HG02870 (cell line): ENCODE data around the gene CHKA.

Source experiments
- ATAC-seq: cut with Tn5 transposase; IDR thresholded peaks from one replicate; pipeline ENCODE4 v1.9.1; 2021; ENCODE audit warnings: mild to moderate bottlenecking, moderate library complexity; ENCODE audit not compliant: unreplicated experiment

The CHKA gene

DNA sequence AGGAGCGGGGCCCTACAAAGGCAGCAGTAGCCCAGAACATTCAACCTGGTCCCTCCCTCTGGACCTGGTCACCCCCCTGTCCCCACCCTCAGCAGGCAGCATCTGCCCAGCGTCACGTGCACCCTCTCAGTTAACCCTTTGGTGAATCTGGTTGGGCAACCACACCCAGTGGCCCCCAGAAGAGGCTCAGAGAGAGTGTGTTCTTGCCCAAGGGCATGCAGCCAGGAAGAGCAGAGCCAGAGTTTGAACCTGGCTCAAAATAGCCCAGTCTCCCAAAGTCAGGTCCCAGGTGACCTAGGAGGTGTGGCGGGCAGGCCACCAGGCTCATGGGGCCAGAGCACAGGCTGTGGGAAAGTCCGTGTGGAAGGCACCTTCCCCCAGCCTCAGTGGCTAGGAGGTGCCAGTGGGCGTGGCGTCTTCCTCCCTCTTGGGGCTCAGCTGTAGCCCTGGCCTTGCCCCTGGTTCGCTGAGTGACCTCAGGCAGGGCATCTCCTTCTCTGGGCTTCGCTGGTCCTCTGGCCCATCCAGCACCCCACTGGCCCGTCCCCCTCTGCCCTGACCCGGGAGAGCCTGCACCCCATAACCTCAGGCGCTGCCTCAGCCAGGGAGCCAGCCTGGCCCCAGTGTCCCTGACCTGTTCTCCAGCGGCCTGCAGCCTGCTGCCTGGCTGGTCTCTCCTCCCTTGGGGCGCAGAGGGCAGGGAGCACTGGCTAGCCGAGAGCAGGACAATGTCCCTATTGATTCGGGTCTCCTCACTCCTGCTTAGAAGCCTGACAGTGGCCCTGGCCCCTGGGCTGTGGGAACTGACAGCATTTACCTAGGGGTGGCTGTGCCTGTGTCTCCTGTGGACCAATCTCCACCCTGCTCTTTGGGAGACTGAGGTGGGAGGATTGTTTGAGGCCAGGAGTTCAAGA is 104.0 kb downstream of the CHKA start:
- no peak for ATAC-seq

DNA sequence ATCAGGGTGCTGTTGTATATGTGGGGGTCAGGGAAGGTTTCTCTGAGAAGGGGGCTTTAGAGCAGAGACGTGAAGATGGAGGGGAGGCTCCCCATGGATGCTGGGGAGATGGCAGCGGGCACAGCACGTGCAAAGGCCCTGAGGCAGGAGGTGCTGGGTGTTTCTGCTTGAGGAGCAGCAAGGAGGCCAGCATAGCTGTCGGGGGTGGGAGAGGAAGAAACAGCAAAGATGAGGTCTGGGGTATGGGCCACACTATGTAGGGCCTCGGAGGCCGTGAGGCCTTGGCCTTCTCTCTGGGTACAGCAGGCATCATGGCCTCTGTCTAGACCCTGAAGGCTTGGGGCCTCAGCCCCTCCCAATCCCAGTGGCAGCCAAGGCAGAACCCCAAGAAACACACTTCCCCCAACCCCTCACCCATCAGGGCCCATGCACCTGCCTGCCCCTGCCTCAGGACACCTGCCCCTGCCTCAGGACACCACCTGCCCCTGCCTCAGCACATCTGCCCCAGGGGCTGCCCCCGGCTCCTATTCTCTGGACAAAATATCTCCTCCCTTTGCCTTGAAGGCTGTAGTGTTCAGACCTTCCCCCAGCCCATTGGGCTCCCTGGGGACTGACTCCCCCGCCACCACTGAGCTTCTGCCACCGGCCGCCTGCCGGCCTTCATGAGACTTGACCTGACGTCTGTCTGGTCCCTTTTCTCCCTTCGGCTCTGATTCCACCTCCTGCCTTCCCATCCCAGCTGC is 104.9 kb downstream of the CHKA start:
- no peak for ATAC-seq

DNA sequence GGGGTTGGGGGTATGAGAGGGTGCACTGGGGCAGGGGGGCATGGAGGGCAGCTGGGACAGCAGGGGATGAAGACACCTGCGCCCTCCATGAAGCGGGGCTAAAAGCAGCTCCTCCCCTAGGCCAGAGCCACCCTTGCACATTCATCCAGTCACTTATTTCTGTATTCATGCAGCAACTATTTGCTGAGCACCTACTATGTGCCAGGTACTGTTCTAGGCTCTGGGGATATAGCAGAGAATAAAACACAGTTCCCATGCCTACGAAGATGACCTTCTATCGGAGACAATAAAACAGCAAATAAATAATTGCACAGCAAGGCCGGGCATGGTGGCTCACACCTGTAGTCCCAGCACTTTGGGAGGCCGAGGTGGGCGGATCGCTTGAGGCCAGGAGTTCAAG is 105.7 kb downstream of the CHKA start:
- ATAC-seq: no peak

DNA sequence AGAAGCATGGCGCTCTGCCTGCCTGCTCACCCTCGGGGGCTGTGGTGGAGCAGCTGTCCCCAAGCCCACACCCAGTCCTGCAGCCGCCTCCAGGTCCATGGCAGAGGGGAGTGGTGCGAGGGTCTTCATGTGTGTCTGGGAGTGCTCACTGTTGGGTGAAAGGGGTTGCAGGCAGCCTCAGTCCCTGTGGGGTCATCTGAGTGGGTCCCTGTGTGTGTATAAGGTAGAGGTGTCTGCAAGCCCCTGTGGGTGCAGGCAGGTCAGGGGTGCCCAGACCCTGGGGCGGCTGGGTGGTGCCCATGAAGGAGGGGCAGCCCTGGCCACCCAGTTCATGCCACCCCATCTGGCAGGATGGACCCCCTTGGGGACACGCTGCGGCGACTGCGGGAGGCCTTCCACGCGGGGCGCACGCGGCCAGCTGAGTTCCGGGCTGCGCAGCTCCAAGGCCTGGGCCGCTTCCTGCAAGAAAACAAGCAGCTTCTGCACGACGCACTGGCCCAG is 106.2 kb downstream of the CHKA start:
- ATAC-seq: no peak

DNA sequence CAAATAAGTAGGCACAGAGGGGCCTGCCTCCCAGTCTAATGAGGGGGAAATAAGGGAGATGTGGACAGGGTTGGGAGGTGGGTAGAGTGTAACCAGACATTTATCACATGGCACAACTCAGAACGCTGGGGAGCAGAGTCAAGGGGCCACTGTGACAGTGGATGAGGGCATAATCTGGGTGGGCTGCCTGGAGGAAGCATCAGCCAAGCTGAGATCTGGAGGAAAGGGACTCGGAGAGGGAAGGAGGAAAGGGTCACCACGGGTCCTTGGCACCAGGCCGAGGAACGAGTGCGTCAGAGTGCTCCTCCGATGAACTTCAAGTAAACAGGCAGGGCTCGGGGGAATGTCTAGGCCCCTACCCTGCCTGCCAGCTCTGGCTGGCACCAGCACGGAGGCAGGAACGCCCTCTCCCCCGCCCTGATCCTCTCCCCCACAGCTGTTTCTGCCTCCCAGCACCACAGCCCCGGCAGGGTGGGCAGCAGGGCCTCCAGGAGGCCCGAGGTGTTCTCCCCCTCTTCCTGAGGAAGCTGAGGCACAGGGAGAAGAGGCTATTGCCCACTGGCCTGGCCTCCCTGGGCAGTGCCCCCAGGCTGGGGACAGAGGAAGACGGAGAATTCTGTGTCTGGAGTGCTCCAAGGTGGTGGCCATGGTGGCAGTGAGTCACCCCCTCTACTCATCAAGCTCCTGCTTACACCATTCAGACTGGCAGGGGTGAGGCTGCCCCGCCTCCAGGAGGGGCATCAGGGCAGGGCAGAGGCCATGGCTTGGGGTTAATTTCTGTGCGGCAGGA is 106.8 kb downstream of the CHKA start:
- ATAC-seq: no peak

DNA sequence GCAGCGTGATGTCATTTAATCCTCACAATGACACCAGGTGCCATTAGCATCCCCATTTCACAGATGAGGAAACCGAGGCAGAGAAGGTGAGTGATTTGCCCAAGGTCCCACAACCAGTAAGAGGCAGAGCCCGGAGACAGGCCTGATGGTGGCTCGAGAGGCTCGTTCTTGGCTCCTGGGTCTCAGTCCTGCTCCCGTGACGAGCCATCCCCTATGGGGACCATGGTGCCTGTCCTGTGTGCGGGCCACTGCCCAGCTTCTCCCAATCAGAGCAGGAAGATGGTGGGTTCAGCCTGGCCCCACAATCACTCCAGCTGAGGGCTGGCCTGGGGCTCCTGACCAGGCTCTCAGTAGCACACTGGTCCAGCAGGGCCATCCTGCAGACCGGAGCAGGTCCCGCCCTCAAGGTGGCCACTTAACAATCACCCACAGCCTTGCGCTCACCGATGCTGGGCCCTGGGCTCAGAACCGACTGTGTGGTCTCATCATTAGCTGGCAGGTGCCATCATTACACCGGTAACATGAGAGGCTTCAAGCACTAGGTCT is 107.5 kb downstream of the CHKA start:
- ATAC-seq: no peak

DNA sequence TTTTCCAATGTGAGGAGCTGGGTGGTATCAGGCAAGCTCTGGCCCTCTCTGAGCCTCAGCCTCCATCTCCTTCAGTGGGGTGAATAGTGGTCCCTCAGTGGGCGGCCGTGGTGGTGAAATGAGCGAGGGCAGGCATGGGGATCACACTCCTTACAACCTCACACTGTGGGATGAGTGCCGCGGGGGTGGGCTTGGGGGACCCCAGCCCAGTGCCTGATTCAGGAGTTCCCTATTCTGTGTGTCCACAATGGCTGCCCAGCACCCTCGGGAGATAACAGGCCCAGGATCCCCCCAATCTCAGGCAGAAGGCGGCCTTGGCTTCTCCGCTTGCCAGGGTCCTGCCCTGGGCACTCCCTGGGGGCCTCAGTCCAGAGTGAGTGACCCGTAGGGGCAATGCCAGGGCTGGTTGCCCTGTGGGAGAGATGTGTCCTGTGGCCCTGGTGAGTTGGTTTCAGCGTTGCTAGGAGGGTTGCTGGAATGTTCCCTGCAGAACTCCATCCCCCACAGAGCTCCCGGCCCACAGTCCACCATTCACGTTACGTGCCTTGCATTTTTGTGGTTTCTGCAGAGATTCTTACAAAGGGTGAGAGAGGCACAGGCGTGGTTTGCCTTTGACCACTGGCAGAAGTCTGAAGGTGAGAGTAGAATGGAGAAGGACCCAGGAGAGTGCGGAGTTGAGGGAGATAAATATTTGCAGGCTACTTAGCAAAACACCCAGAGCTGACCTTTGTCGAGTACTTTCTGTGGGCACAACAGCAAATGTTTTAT is 108.2 kb downstream of the CHKA start:
- ATAC-seq: no peak

DNA sequence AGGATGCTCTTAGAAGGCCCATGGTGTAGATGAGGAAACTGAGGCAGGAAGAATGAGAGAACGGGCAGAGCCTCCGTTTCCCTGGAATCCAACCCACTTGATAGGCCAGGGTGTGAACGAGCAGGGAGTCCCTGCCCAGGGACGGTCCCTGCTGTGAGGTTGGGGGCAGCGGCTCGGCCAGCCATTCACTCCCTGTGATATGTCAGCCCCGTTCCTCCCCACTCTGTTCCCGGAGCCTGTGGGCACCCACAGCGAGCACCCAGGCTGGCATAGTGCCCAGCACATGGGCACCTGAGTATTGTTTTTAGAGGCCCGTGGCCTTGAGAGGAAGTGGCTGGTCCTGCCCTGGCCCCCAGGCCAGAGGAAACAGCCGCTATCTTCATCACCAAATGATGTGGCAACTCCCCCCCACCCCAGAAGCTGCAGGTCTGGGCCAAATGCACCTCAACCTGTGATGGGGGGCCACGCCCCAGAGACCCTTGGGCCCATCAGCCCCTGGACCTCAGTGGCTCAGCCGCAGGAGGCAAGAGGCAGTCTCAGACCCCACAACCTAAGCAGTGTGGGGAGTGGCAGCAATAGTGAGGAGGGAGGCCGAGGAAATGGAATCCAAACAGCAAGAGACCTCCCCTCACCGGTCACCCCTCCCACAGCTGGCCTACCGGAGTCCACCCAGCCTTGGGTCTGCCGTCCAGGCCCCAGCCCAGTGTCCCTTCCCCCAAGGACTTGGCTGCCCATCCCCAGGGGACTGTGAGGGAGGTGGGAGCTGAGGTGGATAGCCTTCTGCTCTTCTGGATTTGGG is 108.9 kb downstream of the CHKA start:
- no peak for ATAC-seq

DNA sequence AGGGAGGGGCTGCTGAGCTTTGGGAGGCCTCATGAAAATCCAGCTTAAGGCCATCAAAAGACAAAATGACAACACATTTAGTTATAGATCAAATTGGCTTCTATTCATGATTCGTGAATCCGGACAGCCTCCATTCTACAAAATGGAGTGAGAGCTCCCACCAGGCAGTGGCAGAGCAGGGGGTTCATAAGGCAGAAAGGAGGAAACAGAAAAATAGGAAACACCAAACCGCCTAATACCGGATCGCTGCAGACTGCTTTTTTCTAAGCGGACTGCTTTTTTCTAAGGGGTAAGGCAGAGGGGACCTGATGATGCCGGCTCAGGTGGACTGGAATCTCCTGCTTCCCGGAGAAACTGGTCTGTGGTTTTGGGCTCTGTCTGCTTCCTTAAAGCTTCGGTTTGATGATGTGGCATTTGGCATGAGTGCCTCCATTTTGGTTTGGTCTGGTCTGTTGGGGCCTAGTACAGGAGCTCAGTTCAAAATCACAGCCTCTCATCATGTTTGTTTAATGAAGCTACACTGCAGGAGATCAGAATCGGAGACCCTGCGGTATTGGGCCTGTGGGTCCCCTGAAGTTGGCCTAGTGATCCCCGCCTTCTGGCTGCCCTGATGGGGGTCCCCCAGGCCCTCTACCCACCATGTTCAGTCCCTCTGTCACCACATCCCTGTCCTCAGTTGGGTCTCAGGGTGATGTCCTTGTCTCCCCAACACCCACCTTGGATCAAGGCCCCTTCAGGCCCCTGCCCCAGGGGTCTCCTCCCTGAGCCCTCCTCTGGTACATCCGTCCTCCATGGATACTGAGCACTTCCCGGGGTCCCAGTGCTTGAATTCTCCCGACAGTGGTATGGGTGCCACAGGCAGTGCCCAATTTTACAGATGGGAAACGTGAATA is 109.9 kb downstream of the CHKA start:
- ATAC-seq: no peak

DNA sequence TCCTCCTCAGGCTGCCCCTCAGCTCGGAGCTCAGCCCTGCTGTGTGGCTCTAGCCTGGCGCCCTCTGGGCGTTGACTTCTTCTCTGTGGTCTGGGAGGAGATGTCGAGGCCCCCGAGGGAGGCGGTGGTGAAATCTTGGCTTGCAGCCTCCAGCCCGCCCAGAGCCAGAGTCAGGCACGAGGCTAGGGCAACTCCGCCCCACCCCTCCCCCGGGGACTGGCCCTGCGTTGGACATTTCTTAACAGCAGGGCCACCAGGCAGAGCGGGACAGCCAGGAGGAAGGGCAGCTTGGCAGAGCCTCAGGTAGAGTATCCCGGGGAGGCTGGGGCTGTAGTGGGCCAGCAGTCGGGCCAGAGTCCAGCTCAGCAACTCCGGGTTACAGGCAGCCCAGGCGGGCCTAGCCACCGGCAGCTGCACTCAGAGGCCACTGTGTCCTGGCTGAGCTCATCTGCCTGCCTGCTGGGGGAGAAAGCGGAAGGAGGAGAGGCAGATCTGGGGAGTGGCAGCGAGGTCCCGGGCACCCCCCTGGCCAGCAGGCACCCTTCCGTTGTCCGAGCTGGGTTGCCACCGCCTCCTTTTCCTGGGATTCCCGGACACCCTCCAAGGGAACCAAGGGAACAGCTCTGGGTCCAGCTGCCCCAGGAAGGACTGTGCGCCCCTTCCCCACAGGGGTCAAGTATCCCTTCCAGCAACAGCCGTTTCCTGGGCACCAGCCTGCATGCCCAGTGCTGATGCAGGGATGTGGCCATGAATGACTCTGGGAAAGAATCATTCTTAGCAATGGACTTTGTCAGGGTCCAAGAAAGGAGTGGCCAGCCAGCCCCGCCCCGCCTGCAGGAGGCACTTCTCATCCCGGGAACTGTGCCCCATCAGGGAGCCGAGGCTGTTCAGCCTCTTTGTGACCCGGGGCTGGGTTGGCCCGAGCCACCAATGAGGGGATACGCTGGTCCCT is 110.8 kb downstream of the CHKA start, which contains the start of gene ALDH3B1:
Gene ALDH3B1, plus strand, starts transcription at position 238 of the 952 bp plus-strand sequence. CDS start 4,971 bp downstream, outside the sequence.
- no peak for ATAC-seq

DNA sequence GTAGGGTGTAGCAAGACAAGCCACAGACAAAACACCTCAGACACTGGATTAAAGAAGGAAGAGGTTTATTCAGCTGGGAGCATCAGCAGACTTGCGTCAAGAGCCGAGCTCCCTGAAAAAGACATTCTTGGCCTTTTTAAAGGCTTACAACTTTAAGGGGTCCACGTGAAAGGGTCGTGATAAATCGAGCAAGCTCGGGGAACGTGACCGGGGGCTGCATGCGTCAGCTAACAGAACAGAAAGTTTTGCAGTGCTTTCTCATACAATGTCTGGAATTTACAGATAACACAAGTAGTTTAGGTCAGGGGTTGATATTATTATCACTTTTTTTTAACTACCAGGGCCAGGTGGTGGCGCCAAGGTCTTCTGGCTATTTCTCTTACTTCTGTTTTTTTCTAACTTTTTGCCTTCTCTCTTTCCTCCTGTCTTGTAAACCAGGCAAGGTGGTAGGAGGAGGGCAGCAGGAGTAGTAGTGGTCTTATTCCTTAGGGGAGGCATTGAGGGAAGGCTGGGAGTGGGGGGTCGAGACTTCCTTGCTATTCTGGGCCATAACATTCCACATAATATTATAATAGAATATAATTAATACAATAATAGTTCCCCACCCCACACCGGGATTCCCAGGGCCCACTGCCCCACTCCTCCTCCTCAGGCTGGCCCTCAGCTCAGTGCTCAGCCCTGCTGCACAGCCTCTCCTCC is 111.6 kb downstream of the CHKA start:
- ATAC-seq: no peak

DNA sequence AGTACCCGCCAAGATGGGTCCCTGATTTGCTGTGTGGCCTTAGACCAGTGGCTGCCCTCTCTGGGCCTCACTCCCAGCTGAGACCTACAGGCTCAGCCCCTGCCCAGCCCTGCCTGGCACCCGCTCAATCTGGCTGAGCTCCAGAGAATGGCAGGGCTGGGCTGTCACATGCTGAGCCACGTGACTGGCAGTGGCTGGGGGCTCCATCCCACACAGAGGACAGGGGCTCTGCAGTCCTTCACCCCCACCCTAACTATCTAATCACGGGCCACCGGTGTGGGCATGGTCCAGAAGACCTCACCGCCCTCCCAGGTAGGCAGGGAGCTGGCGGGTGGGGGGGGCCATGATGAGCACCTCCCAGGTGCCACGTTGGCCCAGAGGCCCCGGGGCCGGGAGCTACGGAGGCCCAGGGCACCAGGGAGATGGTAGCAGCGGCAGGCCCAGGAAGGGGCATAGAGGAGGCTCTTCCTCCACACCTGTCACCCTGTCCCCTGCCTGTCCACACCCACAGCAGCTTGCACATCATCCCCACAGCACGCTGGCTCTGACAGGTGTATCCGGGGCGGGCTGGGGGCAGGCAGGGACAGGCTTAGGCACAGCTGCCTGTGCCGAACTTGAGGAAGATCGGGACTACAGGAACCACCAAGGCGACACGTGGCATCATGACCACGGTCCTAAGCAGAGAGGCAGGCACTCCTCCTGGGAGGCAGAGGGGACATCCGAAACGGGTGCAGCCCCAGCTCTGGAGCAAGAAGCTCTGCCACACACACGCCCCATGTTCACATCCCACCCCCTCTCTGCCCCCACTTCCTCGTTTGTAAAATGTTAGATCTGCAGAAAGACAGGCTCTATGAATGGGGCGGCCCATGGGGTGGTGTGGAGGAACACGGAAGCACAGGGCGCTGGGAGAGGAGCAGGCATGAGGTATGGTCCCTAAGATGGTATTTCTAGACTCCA is 112.5 kb downstream of the CHKA start:
- no peak for ATAC-seq

DNA sequence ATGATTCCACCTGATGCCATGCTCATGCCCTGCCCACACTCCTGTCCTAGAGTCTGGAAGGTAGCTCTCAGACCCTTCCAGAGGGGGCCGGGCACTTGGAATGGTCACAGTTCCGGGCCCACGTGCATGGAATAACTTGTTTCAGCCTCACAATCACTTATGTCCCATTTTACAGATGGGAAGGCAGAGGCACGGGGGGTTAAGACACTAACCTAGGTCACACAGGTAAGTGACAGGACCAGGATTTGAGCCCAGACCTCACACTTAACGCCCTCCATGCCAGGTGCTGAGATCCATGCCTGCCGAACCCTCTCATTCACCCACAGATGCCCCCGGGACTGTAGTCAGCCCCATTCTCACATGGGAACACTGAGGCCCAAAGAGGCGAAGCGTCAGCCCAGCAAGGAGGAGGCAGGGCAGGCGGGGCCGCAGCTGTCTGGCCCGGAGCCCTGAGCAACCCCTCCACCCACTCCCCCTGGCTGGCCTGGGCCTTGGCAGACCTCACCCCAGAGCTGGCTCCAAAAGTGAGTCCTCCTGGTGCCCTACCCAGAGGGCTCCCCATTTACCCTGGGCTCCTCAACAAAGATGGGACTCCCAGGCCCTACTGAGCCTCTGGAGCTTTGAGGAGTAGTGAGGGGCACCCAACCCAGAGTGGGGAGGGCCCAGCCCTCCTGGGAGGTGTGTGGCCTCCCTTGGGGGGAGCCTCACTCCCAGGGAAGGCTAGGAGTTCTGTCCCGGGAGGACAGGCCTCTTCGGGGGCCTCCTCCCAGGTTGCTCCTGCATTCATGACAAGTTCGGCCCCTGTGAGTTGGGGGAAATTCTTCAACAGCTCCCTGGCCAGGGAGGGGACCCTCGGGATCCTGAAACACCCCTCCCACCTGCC is 113.4 kb downstream of the CHKA start:
- no peak for ATAC-seq

DNA sequence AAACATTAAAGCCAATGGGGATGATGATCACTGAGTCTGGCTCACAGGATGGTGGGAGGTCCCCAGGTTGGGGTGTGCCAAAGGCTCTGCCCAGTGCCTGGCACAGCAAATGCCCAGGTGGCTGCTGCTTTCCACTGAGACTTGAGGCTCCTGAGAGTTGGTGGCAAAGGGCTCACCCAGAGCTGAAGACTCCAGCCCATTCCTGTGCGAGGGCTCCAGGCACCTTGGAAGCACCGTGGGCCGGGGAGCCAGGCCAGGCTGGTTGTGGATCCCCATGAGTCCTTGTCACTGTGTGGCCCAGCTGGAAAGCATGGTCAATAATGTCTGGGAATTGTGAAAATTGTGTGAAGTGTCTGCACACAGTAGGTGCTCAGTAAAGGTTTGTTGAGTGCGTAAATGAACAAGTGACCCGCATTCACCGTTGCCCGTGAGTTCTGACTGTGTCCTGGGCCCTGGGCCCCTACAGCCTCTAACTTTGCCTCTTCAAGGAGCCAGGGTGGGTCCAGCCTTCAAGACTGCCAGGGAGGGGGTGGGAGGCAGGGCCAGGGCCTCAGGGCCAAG is 114.5 kb downstream of the CHKA start:
- no peak for ATAC-seq
